ENCODE data around the gene PLEKHG5.

- TF ChIP-seq CTCF (IDR thresholded peaks at IDR 0.05), result no peak
- TF ChIP-seq POLR2AphosphoS5 (IDR thresholded peaks at IDR 0.05), result no peak
Measured at GRCh38 chr1:6420454-6421042, 70.9 kb downstream of the PLEKHG5 start.
